Loucy (cell line): ENCODE data around the gene MYCBP2.
A peak's percentile ranks its signal among the peaks of the same experiment; 100 is the strongest.
"Not testable (repeated sequence)": the region's sequence is repeated elsewhere in the genome, so short reads cannot be mapped to it uniquely, and the experiment has no call there.

Experiments
- H2AFZ ChIP-seq: fragments of 200-600 bp; sonication (generic); 2 replicates; pipeline ENCODE4 v1.6.0; 2016; ENCODE audit warnings: antibody characterized with exemption, mild to moderate bottlenecking, low read length, moderate library complexity
- H3F3A ChIP-seq: fragments of 200-600 bp; 2 replicates; pipeline ENCODE4 v1.6.0; 2016; ENCODE audit warnings: antibody characterized with exemption, low read depth, mild to moderate bottlenecking
- H3K27me3 ChIP-seq: fragments of 200-600 bp; sonication (generic); 2 replicates; pipeline ENCODE4 v1.6.1; 2014; ENCODE audit warnings: low read length, mild to moderate bottlenecking; ENCODE audit not compliant: insufficient read depth, poor library complexity, severe bottlenecking
- H3K36me3 ChIP-seq: fragments of 200-600 bp; sonication (generic); 2 replicates; pipeline ENCODE4 v1.6.1; 2016; ENCODE audit warnings: low read length; ENCODE audit not compliant: insufficient read depth
- H3K4me1 ChIP-seq: fragments of 200-600 bp; sonication (generic); 2 replicates; pipeline ENCODE4 v1.5.1; 2014; ENCODE audit warnings: low read length, mild to moderate bottlenecking; ENCODE audit not compliant: insufficient read depth, poor library complexity, severe bottlenecking
- H3K4me2 ChIP-seq: fragments of 200-600 bp; sonication (generic); 2 replicates; pipeline ENCODE4 v1.6.0; 2014; ENCODE audit warnings: antibody characterized with exemption, low read length, low read depth, mild to moderate bottlenecking; ENCODE audit not compliant: poor library complexity, severe bottlenecking
- H3K4me3 ChIP-seq: fragments of 200-600 bp; sonication (generic); 2 replicates; pipeline ENCODE4 v1.5.1; 2014; ENCODE audit warnings: low read length, mild to moderate bottlenecking, mixed read lengths; ENCODE audit not compliant: poor library complexity, severe bottlenecking
- H3K79me2 ChIP-seq: fragments of 200-600 bp; sonication (generic); 2 replicates; pipeline ENCODE4 v1.6.1; 2014; ENCODE audit warnings: low read length; ENCODE audit not compliant: insufficient read depth
- H3K9ac ChIP-seq: fragments of 200-600 bp; sonication (generic); 2 replicates; pipeline ENCODE4 v1.6.0; 2014; ENCODE audit warnings: mild to moderate bottlenecking, low read depth, low read length, moderate library complexity; ENCODE audit not compliant: poor library complexity, severe bottlenecking
- H3K9me2 ChIP-seq: fragments of 200-600 bp; sonication (generic); replicated peaks from 2 replicates; pipeline ENCODE4 v1.6.1; 2016; ENCODE audit warnings: low read depth, low read length, mixed read lengths
- H3K9me3 ChIP-seq: fragments of 200-600 bp; sonication (generic); 2 replicates; pipeline ENCODE4 v1.6.1; 2014; ENCODE audit warnings: mild to moderate bottlenecking, antibody characterized with exemption, low read length, low read depth; ENCODE audit not compliant: insufficient read depth
- H4K20me1 ChIP-seq: fragments of 200-600 bp; sonication (generic); 2 replicates; pipeline ENCODE4 v1.6.0; 2014; ENCODE audit warnings: antibody characterized with exemption, low read length, mild to moderate bottlenecking; ENCODE audit not compliant: insufficient read depth, poor library complexity, severe bottlenecking
- EZH2phosphoT487 ChIP-seq: fragments of 200-600 bp; IDR thresholded peaks from 2 replicates; pipeline ENCODE4 v1.6.1; 2018; ENCODE audit warnings: antibody characterized with exemption, mild to moderate bottlenecking, moderate library complexity, borderline replicate concordance
- TF ChIP-seq, protein P1 (sequence below): fragments of 200-600 bp; sonication (generic); conservative IDR thresholded peaks from 2 replicates; pipeline ENCODE4 v1.5.1; 2014; ENCODE audit warnings: mild to moderate bottlenecking, antibody characterized with exemption, low read length

MYCBP2 gene

DNA sequence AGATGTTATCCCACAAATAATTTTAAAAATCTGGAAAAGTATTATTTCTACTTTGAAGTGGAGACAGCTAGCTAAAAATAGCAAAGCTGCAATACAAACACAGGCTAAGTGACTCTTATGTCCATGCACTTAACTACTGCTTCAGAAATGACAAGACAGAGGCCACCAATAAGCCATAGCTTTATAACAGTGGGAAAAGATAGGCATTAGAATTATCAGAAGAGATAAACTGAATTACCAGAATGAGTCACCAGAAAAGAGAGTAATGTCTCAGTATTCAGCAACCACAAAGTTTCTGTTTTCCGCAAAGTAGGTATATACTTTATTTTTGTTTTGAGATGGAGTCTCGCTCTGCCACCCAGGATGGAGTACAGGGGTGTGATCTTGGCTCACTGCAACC is 317.9 kb downstream of the MYCBP2 start:
- Histone ChIP-seq H3F3A (no peaks in the 10 kb centered on the region), H3K9me2 (no peaks in the 10 kb centered on the region), H4K20me1 (peaks cover 23% of the 10 kb centered on the region), H3K9ac (no peak overlapping the region), H3K9me3 (no peaks in the 10 kb centered on the region), H3K79me2 (peaks cover 22% of the 10 kb centered on the region; the same call in 1 of the 2 replicates), H3K4me1 (no peaks in the 10 kb centered on the region), H2AFZ (no peak overlapping the region), H3K4me3 (no peak overlapping the region), H3K4me2 (no peak overlapping the region), H3K36me3 (peaks cover 82% of the 10 kb centered on the region), H3K27me3 (no peaks in the 10 kb centered on the region)
- no peak for TF ChIP-seq EZH2phosphoT487
- TF ChIP-seq, protein P1, sequence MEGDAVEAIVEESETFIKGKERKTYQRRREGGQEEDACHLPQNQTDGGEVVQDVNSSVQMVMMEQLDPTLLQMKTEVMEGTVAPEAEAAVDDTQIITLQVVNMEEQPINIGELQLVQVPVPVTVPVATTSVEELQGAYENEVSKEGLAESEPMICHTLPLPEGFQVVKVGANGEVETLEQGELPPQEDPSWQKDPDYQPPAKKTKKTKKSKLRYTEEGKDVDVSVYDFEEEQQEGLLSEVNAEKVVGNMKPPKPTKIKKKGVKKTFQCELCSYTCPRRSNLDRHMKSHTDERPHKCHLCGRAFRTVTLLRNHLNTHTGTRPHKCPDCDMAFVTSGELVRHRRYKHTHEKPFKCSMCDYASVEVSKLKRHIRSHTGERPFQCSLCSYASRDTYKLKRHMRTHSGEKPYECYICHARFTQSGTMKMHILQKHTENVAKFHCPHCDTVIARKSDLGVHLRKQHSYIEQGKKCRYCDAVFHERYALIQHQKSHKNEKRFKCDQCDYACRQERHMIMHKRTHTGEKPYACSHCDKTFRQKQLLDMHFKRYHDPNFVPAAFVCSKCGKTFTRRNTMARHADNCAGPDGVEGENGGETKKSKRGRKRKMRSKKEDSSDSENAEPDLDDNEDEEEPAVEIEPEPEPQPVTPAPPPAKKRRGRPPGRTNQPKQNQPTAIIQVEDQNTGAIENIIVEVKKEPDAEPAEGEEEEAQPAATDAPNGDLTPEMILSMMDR, result no peak

DNA sequence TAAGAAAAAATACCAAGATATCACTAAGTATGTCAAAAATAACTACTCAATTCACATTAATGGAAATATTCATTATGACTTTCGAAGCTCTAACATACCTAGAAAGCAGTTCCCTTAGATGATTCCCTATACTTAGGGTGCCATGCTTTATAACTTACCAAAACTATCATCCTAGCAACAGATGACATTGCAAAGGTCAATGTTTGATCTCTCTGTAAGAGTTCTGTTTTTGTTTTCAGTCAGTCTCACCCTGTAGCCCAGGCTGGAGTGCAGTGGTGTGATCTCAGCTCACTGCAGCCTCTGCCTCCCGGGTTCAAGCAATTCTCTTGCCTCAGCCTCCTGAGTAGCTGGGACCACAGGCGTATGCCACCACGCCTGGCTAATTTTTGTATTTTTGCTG is 318.6 kb downstream of the MYCBP2 start:
- H2AFZ ChIP-seq, H3K27me3 ChIP-seq, H3K9me2 ChIP-seq, H3K4me2 ChIP-seq, H3K9me3 ChIP-seq, H3F3A ChIP-seq, H3K9ac ChIP-seq, H3K4me3 ChIP-seq, H3K4me1 ChIP-seq: not testable (repeated sequence)
- Histone ChIP-seq H3K79me2 (peaks cover 20% of the 10 kb centered on the region; the same call in 1 of the 2 replicates), H3K36me3 (peaks cover 77% of the 10 kb centered on the region), H4K20me1 (peaks cover 22% of the 10 kb centered on the region)

DNA sequence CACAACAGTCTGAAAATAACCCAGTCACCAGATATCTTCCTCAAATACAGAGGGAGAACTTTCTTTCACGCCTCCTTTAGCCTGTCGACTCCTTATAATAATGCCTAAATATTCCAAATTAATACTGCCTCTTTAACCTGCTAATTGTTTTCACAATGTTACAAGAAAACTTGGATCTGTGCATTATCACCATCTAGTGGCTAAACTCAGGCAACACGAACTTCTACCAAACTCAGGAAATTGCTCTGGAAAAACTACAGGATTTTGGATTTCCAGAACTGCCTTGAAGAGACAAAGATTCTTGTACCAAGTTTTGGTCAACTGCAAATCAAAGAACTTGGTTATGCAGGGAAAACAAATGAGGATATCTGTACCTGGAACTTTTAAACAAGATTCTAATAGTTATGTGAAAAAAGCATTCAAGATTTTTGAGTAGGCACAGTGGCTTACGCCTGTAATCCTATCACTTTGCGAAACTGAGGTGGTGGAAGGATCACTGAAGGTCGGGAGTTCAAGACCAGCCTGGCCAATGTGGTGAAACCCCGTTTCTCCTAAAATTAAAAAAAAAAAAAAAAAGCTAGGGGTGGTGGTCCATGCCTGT is 324.2 kb downstream of the MYCBP2 start:
- no peak for TF ChIP-seq EZH2phosphoT487
- TF ChIP-seq, protein P1, result peak; percentile 85
- Histone ChIP-seq H3K79me2 (peaks cover 7% of the 10 kb centered on the region; the same call in 1 of the 2 replicates), H3K4me1 (peaks cover 29% of the 10 kb centered on the region), H3K4me3 (no peak overlapping the region), H2AFZ (no peak overlapping the region), H3K4me2 (no peak overlapping the region), H3K36me3 (peaks cover 34% of the 10 kb centered on the region; the same call in 1 of the 2 replicates), H4K20me1 (peaks cover 52% of the 10 kb centered on the region), H3K9me3 (no peaks in the 10 kb centered on the region), H3K27me3 (no peaks in the 10 kb centered on the region), H3K9me2 (no peaks in the 10 kb centered on the region), H3K9ac (no peak overlapping the region), H3F3A (peaks cover 9% of the 10 kb centered on the region; the same call in 1 of the 2 replicates)
